Non-pigmented ciliary epithelial cell (primary cell): Measurements from ENCODE around the gene CHRDL2.
A peak's percentile ranks its signal among the peaks of the same experiment; 100 is the strongest.

Experiments used
- DNase-seq: peaks from one replicate; pipeline ENCODE4 v3.0.0-alpha.2; 2010; ENCODE audit warnings: low read depth

CHRDL2 gene

GRCh38 chr11:74684661-74685060, 46.6 kb downstream of the CHRDL2 start:
- DNase-seq, result no peak

- no peak for DNase-seq
These were observed 47.2 kb downstream of the CHRDL2 start for GRCh38 chr11:74683941-74684481.

- DNase-seq, result no peak
These were observed 47.9 kb downstream of the CHRDL2 start for GRCh38 chr11:74683279-74683871.

- no peak for DNase-seq
These were observed 48.4 kb downstream of the CHRDL2 start for GRCh38 chr11:74682731-74683278.

GRCh38 chr11:74681686-74682651, 49.3 kb downstream of the CHRDL2 start:
- no peak for DNase-seq

- no peak for DNase-seq
These were observed 50.3 kb downstream of the CHRDL2 start for GRCh38 chr11:74680703-74681531.

GRCh38 chr11:74680035-74680671, 51.1 kb downstream of the CHRDL2 start:
- DNase-seq, result no peak

- no peak for DNase-seq
These were observed 51.7 kb downstream of the CHRDL2 start for GRCh38 chr11:74679513-74679865.

- no peak for DNase-seq
These were observed 52.4 kb downstream of the CHRDL2 start for GRCh38 chr11:74678591-74679512.

GRCh38 chr11:74678041-74678440, 53.2 kb downstream of the CHRDL2 start:
- no peak for DNase-seq

GRCh38 chr11:74677131-74677530, 54.1 kb downstream of the CHRDL2 start:
- no peak for DNase-seq

GRCh38 chr11:74676596-74676995, 54.6 kb downstream of the CHRDL2 start:
- DNase-seq, result no peak

- no peak for DNase-seq
These were observed 55.5 kb downstream of the CHRDL2 start for GRCh38 chr11:74675761-74676160.

GRCh38 chr11:74673693-74674360, 57.4 kb downstream of the CHRDL2 start:
- no peak for DNase-seq

GRCh38 chr11:74672956-74673692, 58.1 kb downstream of the CHRDL2 start:
- peak; percentile 96 for DNase-seq

- no peak for DNase-seq
These were observed 58.8 kb downstream of the CHRDL2 start for GRCh38 chr11:74672332-74672955.

GRCh38 chr11:74671520-74672196, 59.6 kb downstream of the CHRDL2 start:
- DNase-seq, result peak; percentile 26

- DNase-seq, result no peak
These were observed 61.1 kb downstream of the CHRDL2 start for GRCh38 chr11:74670171-74670570.
